SK-N-SH (cell line): Measurements from ENCODE around the gene PTPN20. TPM values are rescaled to one million over a fixed set of nuclear protein-coding genes. Genes with fewer than 3 reads are reported as not detected.

ENCODE experiments used
- CTCF ChIA-PET: fragments of 300-600, 350-600 bp; formaldehyde crosslinking; extraction: SDS; loops from one replicate; lab custom pipeline; 2021; lab: Yijun Ruan, JAX
- POLR2A ChIA-PET: fragments of 350-600 bp; sonication (Branson Sonifier 250); formaldehyde crosslinking; extraction: SDS; loops from one replicate; lab custom pipeline; 2020; ENCODE audit warnings: antibody characterized with exemption, inconsistent platforms; lab: Yijun Ruan, JAX
- DNase-seq: peaks from one replicate; pipeline ENCODE4 v3.0.0; 2012
- H2AFZ ChIP-seq: fragments of 200-600 bp; sonication (generic); 2 replicates; pipeline ENCODE4 v1.8.1; 2016; ENCODE audit warnings: antibody characterized with exemption, mild to moderate bottlenecking, low read depth
- H3F3A ChIP-seq: fragments of 200-600 bp; sonication (generic); replicated peaks from 2 replicates; pipeline ENCODE3; 2016; ENCODE audit warnings: antibody characterized with exemption, mild to moderate bottlenecking; ENCODE audit not compliant: insufficient read depth
- H3K27ac ChIP-seq, 2 experiments: fragments of 200-500 bp in 1 of 2; fragments of 200-600 bp in 1 of 2; sonication (Bioruptor generic) in 1 of 2; sonication (generic), shearing (Covaris generic) in 1 of 2; 2 replicates each; pipeline versions ENCODE4 v1.5.1 to v1.6.1; 2014 to 2016; ENCODE audit warnings: low read depth in 2 of 2, inconsistent platforms in 1 of 2, low read length in 1 of 2, mild to moderate bottlenecking in 1 of 2, mixed read lengths in 1 of 2
- H3K27me3 ChIP-seq: fragments of 200-600 bp; sonication (generic), shearing (Covaris generic); 2 replicates; pipeline ENCODE4 v1.6.1; 2016; ENCODE audit warnings: mixed run types; ENCODE audit not compliant: insufficient read depth
- H3K36me3 ChIP-seq, 2 experiments: fragments of 200-500 bp in 1 of 2; fragments of 200-600 bp in 1 of 2; sonication (Bioruptor generic) in 1 of 2; sonication (generic) in 1 of 2; replicated peaks in 1 of 2; 2 replicates each; pipeline versions ENCODE3 to v1.5.1; 2014 to 2016; ENCODE audit warnings: low read length in 1 of 2, mild to moderate bottlenecking in 1 of 2; ENCODE audit not compliant: insufficient read depth in 2 of 2, control insufficient read depth in 1 of 2
- H3K4me1 ChIP-seq, 2 experiments: fragments of 200-500 bp in 1 of 2; fragments of 200-600 bp in 1 of 2; sonication (Bioruptor generic) in 1 of 2; sonication (generic), shearing (Covaris generic) in 1 of 2; 2 replicates each; pipeline versions ENCODE4 v1.5.1 to v1.6.1; 2014 to 2016; ENCODE audit warnings: low read depth in 1 of 2, low read length in 1 of 2, mixed run types in 1 of 2; ENCODE audit not compliant: insufficient read depth in 2 of 2, control insufficient read depth in 1 of 2
- H3K4me2 ChIP-seq: fragments of 200-600 bp; sonication (generic), shearing (Covaris generic); 2 replicates; pipeline ENCODE4 v1.6.1; 2017; ENCODE audit warnings: mixed run types
- H3K4me3 ChIP-seq, 2 experiments: fragments of 200-500 bp in 1 of 2; fragments of 200-600 bp in 1 of 2; sonication (Bioruptor generic) in 1 of 2; sonication (generic), shearing (Covaris generic) in 1 of 2; 2 replicates each; pipeline versions ENCODE4 v1.5.1 to v1.8.1; 2014 to 2016; ENCODE audit warnings: low read depth in 2 of 2, inconsistent platforms in 1 of 2, low read length in 1 of 2, mild to moderate bottlenecking in 1 of 2, mixed read lengths in 1 of 2, moderate library complexity in 1 of 2
- H3K79me2 ChIP-seq: fragments of 200-600 bp; sonication (generic); 2 replicates; pipeline ENCODE4 v1.8.1; 2017; ENCODE audit warnings: mild to moderate bottlenecking; ENCODE audit not compliant: insufficient read depth
- H3K9ac ChIP-seq: fragments of 200-600 bp; sonication (generic); 2 replicates; pipeline ENCODE4 v1.6.1; 2017; ENCODE audit warnings: mixed run types
- H3K9me2 ChIP-seq: fragments of 200-600 bp; sonication (generic); 2 replicates; pipeline ENCODE4 v1.6.1; 2017; ENCODE audit warnings: mixed run types
- H3K9me3 ChIP-seq: fragments of 200-600 bp; sonication (generic); 2 replicates; pipeline ENCODE4 v1.6.1; 2017; ENCODE audit warnings: mixed run types, mild to moderate bottlenecking, moderate library complexity
- H4K20me1 ChIP-seq: fragments of 200-600 bp; sonication (generic); 2 replicates; pipeline ENCODE4 v1.6.1; 2017; ENCODE audit warnings: mild to moderate bottlenecking, mixed run types; ENCODE audit not compliant: insufficient read depth
- ELF1 ChIP-seq: IDR thresholded peaks from 2 replicates; pipeline ENCODE4 v1.4.0; 2012
- EP300 ChIP-seq, 2 experiments: IDR thresholded peaks; 2 replicates each; pipeline versions ENCODE4 v1.4.0 to v1.6.1; 2012; ENCODE audit warnings: borderline replicate concordance in 1 of 2, low read depth in 1 of 2, low read length in 1 of 2
- EZH2phosphoT487 ChIP-seq: fragments of 200-600 bp; sonication (generic); IDR thresholded peaks from 2 replicates; pipeline ENCODE4 v1.6.1; 2017; ENCODE audit warnings: low read depth, mixed run types, mild to moderate bottlenecking, antibody characterized with exemption, moderate library complexity, borderline replicate concordance
- FOSL2 ChIP-seq: IDR thresholded peaks from 2 replicates; pipeline ENCODE4 v1.4.0; 2012; ENCODE audit warnings: low read depth, mild to moderate bottlenecking, moderate library complexity, borderline replicate concordance
- FOXJ3 ChIP-seq: sonication (generic); formaldehyde crosslinking; IDR thresholded peaks from 2 replicates; pipeline ENCODE4 v1.5.1; 2020; ENCODE audit warnings: mild to moderate bottlenecking, missing genetic modification reagents
- GATA2 ChIP-seq: sonication (generic); formaldehyde crosslinking; IDR thresholded peaks from 2 replicates; pipeline ENCODE4 v1.5.0; 2020; ENCODE audit warnings: mild to moderate bottlenecking, missing genetic modification reagents
- JUND ChIP-seq: IDR thresholded peaks from 2 replicates; pipeline ENCODE4 v1.4.0; 2012
- MAX ChIP-seq: IDR thresholded peaks from 2 replicates; pipeline ENCODE4 v1.4.0; 2012; ENCODE audit warnings: low read depth
- MEF2A ChIP-seq: IDR thresholded peaks from 2 replicates; pipeline ENCODE4 v1.4.0; 2012; ENCODE audit warnings: low read depth, borderline replicate concordance
- MXI1 ChIP-seq: IDR thresholded peaks from 2 replicates; pipeline ENCODE4 v1.6.1; 2012; ENCODE audit warnings: mild to moderate bottlenecking, low read depth, low read length, improper control_type of control experiment
- PBX3 ChIP-seq: IDR thresholded peaks from 2 replicates; pipeline ENCODE4; 2012
- POLR2AphosphoS5 ChIP-seq: IDR thresholded peaks from 2 replicates; pipeline ENCODE4 v1.6.1; 2012; ENCODE audit warnings: low read depth, low read length
- RCOR1 ChIP-seq: fragments of 150-350 bp; IDR thresholded peaks from 2 replicates; pipeline ENCODE4 v1.6.1; 2017; ENCODE audit warnings: antibody characterized with exemption, low read length
- RFX5 ChIP-seq: IDR thresholded peaks from 2 replicates; pipeline ENCODE4 v1.6.1; 2012; ENCODE audit warnings: mild to moderate bottlenecking, improper control_type of control experiment, low read length
- RXRA ChIP-seq: IDR thresholded peaks from 2 replicates; pipeline ENCODE4 v1.4.0; 2012; ENCODE audit warnings: low read depth, mild to moderate bottlenecking, borderline replicate concordance
- SIN3A ChIP-seq: IDR thresholded peaks from 2 replicates; pipeline ENCODE4 v1.6.1; 2012; ENCODE audit warnings: low read depth, mild to moderate bottlenecking, low read length, moderate library complexity, borderline replicate concordance
- USF2 ChIP-seq: fragments of 150-350 bp; IDR thresholded peaks from 2 replicates; pipeline ENCODE4 v1.6.1; 2017; ENCODE audit warnings: antibody characterized with exemption, low read length, low read depth, borderline replicate concordance
- WGBS: methylation state at CpG from one replicate; pipeline ENCODE4 v1.1.6; 2017; ENCODE audit warnings: low lambda C conversion rate; 5-methylcytosine and 5-hydroxymethylcytosine counted together
- polyA plus RNA-seq, 3 experiments: library from polyadenylated mRNA; depleted of rRNA; stranded (reverse); fragments of >200 nt; gene quantifications; 2 replicates each; pipeline ENCODE4 v1.2.3, GENCODE V29; 2012
- TF ChIP-seq, protein P1 (sequence below): IDR thresholded peaks from 2 replicates; pipeline ENCODE4 v1.4.0; 2012; ENCODE audit warnings: low read depth, borderline replicate concordance
- TF ChIP-seq, protein P2 (sequence below): IDR thresholded peaks from 2 replicates; pipeline ENCODE4 v1.6.1; 2012; ENCODE audit warnings: mild to moderate bottlenecking, low read depth, low read length, moderate library complexity

The PTPN20 gene
- polyA plus RNA-seq, 1 of the 3 experiments (the other 2 are of a cell fraction): 0.36 TPM

DNA sequence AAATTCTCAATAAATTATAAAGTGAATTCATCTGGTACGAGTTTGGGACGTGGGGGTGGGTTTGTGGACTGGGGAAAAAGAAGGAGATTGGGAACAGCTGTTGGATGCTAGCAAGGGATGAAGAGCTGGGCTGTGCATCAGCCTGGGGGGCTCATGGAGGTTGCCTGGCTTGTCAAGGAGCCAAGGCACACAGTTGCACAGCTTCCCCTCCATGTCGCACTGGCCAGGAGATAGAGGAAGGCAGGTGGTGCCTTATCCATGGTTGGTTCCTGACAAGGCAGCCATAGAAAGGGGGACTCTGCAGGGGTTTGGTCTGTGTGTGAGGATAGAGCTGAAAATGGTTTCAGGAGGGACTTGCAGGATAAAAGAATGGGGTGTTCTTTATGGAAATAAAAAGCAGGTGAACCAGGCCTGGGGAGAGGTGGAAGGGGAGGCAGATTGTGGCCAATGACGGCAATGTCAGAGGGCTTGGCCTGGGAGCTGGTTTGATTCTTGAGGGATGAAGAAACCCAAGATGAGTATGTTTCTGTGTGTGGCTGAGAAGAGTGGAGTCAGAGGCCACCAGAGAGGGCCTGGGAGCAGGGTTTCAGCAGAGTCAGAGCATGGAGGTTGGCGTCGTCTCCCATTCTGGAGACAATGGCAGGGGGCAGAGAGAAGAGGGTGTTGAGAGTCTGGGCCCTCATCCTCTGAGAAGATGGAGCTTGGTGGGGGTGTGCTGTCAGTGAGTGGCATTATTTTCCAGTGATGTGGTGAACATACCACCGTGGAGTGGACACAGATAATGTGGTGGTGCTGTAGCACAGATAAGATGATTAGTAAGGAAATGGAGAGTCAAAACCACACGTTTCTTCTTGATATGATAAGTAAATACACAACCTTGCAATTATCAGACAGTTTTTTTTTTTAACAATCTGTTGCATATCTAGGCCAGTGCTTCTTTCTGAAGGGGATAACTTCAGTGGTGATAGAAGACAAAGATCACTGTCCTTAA, 108.2 kb downstream of the PTPN20 start:
- no peaks in the 10 kb centered on the region for H3K27me3 ChIP-seq
- H3K4me2 ChIP-seq: no peak overlapping the region
- 0 out of 2 replicates have a peak overlapping the region, but pooled peaks have one; percentile 63 for H2AFZ ChIP-seq
- no peaks in the 10 kb centered on the region for H3F3A ChIP-seq
- H3K4me1 ChIP-seq: peaks cover 0 to 21% of the 10 kb centered on the region in 2 experiments; a peak in 1 of 4 replicates
- no peak for DNase-seq
- no peak overlapping the region for H3K4me3 ChIP-seq
- no peak overlapping the region for H3K9ac ChIP-seq
- TF ChIP-seq MXI1 (no peak), FOSL2 (no peak), ELF1 (no peak), PBX3 (no peak), RFX5 (no peak), MEF2A (no peak), POLR2AphosphoS5 (no peak), EP300 (IDR thresholded peaks at IDR 0.05; ENCODE audit: borderline replicate concordance in 1 of 2, low read depth in 1 of 2, low read length in 1 of 2) (no peak), SIN3A (no peak), USF2 (no peak), JUND (no peak), MAX (no peak), RCOR1 (no peak), GATA2 (CRISPR knock-in tag) (no peak), FOXJ3 (CRISPR knock-in tag) (no peak), RXRA (no peak), EZH2phosphoT487 (no peak)
- TF ChIP-seq, protein P1, sequence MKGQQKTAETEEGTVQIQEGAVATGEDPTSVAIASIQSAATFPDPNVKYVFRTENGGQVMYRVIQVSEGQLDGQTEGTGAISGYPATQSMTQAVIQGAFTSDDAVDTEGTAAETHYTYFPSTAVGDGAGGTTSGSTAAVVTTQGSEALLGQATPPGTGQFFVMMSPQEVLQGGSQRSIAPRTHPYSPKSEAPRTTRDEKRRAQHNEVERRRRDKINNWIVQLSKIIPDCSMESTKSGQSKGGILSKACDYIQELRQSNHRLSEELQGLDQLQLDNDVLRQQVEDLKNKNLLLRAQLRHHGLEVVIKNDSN: no peak
- TF ChIP-seq, protein P2, sequence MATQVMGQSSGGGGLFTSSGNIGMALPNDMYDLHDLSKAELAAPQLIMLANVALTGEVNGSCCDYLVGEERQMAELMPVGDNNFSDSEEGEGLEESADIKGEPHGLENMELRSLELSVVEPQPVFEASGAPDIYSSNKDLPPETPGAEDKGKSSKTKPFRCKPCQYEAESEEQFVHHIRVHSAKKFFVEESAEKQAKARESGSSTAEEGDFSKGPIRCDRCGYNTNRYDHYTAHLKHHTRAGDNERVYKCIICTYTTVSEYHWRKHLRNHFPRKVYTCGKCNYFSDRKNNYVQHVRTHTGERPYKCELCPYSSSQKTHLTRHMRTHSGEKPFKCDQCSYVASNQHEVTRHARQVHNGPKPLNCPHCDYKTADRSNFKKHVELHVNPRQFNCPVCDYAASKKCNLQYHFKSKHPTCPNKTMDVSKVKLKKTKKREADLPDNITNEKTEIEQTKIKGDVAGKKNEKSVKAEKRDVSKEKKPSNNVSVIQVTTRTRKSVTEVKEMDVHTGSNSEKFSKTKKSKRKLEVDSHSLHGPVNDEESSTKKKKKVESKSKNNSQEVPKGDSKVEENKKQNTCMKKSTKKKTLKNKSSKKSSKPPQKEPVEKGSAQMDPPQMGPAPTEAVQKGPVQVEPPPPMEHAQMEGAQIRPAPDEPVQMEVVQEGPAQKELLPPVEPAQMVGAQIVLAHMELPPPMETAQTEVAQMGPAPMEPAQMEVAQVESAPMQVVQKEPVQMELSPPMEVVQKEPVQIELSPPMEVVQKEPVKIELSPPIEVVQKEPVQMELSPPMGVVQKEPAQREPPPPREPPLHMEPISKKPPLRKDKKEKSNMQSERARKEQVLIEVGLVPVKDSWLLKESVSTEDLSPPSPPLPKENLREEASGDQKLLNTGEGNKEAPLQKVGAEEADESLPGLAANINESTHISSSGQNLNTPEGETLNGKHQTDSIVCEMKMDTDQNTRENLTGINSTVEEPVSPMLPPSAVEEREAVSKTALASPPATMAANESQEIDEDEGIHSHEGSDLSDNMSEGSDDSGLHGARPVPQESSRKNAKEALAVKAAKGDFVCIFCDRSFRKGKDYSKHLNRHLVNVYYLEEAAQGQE: no peak
- WGBS: 42% methylated on average over 8 of the region's 8 CpGs
- CTCF ChIA-PET: interaction anchor here (0.8 to 5.9 kb wide), 5 partner anchors 12 to 292 kb away, joined by 3 to 42 read pairs (median 3); no protein-coding TSS in a partner anchor
- no peaks in the 10 kb centered on the region for H4K20me1 ChIP-seq
- no peaks in the 10 kb centered on the region for H3K9me2 ChIP-seq
- no peaks in the 10 kb centered on the region for H3K79me2 ChIP-seq
- H3K27ac ChIP-seq: no peak overlapping the region
- POLR2A ChIA-PET: no interaction called here
- no peaks in the 10 kb centered on the region for H3K36me3 ChIP-seq
- H3K9me3 ChIP-seq: no peaks in the 10 kb centered on the region
